Breast epithelium (tissue), 3 donors: Measurements from ENCODE around the gene LSM3.

Source experiments
- CTCF ChIP-seq, 3 donors: fragments of 450-650 bp; IDR thresholded peaks; one replicate each; pipeline ENCODE4 v1.5.1; 2016 to 2017; ENCODE audit warnings: antibody characterized with exemption in 3 of 3, mild to moderate bottlenecking in 3 of 3, moderate library complexity in 3 of 3
- POLR2AphosphoS5 ChIP-seq, 3 donors: sonication (generic); formaldehyde crosslinking; IDR thresholded peaks; one replicate each; pipeline ENCODE4 v1.6.1; 2017; ENCODE audit warnings: antibody characterized with exemption in 3 of 3

DNA sequence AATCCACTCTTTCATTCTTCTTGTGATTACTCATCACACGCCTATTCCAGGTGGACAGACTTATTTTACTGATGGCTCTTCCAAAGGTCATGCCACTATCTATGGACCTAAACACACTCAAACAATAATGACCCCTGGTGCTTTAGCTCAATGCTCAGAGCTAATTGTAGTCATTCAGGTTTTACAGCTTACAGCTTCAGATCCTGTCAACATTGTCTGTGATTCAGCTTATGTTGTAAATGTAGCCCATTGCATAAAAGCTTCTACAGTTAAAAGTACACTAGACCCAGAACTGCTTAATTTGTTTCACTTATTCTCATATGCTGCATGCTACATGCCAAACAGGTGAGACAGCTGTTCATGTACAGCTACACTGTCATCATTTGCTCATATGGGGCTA lies 49.2 kb downstream of the LSM3 start:
- TF ChIP-seq CTCF (IDR thresholded peaks at IDR 0.05) (no peak), POLR2AphosphoS5 (IDR thresholded peaks at IDR 0.05) (no peak)
